ENCODE data around the gene DLK1. TPM values are rescaled to one million over a fixed set of nuclear protein-coding genes. Genes with fewer than 3 reads are reported as not detected.

Gene DLK1
- total and polyA plus RNA-seq, 3 experiments from 2014 or later: not detected

- Mint-ChIP-seq H3K4me1 (no peaks in the 10 kb centered on the region), H3K4me3 (no peak overlapping the region), H3K9me3 (no peaks in the 10 kb centered on the region), H3K27me3 (peaks cover 8 to 17% of the 10 kb centered on the region in 2 donors), H3K27ac (peak overlapping the region in 1 of 8 donors; percentile 20), H3K36me3 (no peaks in the 10 kb centered on the region)
- no peaks in the 10 kb centered on the region for H3K27me3 ChIP-seq (ENCODE audit: insufficient read depth, low read length, poor library complexity, severe bottlenecking)
- no peak for DNase-seq
- H3K9me3 ChIP-seq (ENCODE audit: low read length): no peaks in the 10 kb centered on the region
- H3K4me1 ChIP-seq (ENCODE audit: insufficient read depth, low read length): no peaks in the 10 kb centered on the region
- no peaks in the 10 kb centered on the region for H3K36me3 ChIP-seq (ENCODE audit: insufficient read depth, low read length)
- no peak overlapping the region for H3K4me3 ChIP-seq (ENCODE audit: low read length)
- POLR2A ChIA-PET: no interaction called here
- CTCF ChIA-PET: no interaction called here
- H3K27ac ChIP-seq (ENCODE audit: low read depth, low read length): no peak overlapping the region
Observed at GRCh38 chr14:100773331-100774163, 46.9 kb downstream of the DLK1 start.

GRCh38 chr14:100774164-100774537 is 47.5 kb downstream of the DLK1 start:
- H3K9me3 ChIP-seq (ENCODE audit: low read length): no peaks in the 10 kb centered on the region
- no peak overlapping the region for H3K27ac ChIP-seq (ENCODE audit: low read depth, low read length)
- no peak for DNase-seq
- Mint-ChIP-seq H3K36me3 (no peaks in the 10 kb centered on the region), H3K27ac (peak overlapping the region in 1 of 8 donors; percentile 20), H3K4me1 (no peaks in the 10 kb centered on the region), H3K4me3 (no peak overlapping the region), H3K27me3 (peaks cover 8 to 17% of the 10 kb centered on the region in 2 donors), H3K9me3 (no peaks in the 10 kb centered on the region)
- no peaks in the 10 kb centered on the region for H3K36me3 ChIP-seq (ENCODE audit: insufficient read depth, low read length)
- ChIA-PET CTCF (no interaction called here), POLR2A (no interaction called here)
- no peak overlapping the region for H3K4me3 ChIP-seq (ENCODE audit: low read length)
- H3K27me3 ChIP-seq (ENCODE audit: insufficient read depth, low read length, poor library complexity, severe bottlenecking): no peaks in the 10 kb centered on the region
- H3K4me1 ChIP-seq (ENCODE audit: insufficient read depth, low read length): no peaks in the 10 kb centered on the region

- Mint-ChIP-seq H3K9me3 (no peaks in the 10 kb centered on the region), H3K27ac (no peak overlapping the region), H3K27me3 (peaks cover 8 to 13% of the 10 kb centered on the region in 2 donors), H3K4me3 (no peak overlapping the region), H3K36me3 (no peaks in the 10 kb centered on the region), H3K4me1 (no peaks in the 10 kb centered on the region)
- Histone ChIP-seq H3K36me3 (ENCODE audit: insufficient read depth, low read length) (no peaks in the 10 kb centered on the region), H3K4me3 (ENCODE audit: low read length) (no peak overlapping the region), H3K4me1 (ENCODE audit: insufficient read depth, low read length) (no peaks in the 10 kb centered on the region), H3K9me3 (ENCODE audit: low read length) (no peaks in the 10 kb centered on the region), H3K27me3 (ENCODE audit: insufficient read depth, low read length, poor library complexity, severe bottlenecking) (no peaks in the 10 kb centered on the region), H3K27ac (ENCODE audit: low read depth, low read length) (no peak overlapping the region)
- ChIA-PET POLR2A (no interaction called here), CTCF (no interaction called here)
- no peak for DNase-seq
Observed at GRCh38 chr14:100775351-100775830, 48.7 kb downstream of the DLK1 start.

- Histone ChIP-seq H3K27ac (ENCODE audit: low read depth, low read length) (no peak overlapping the region), H3K4me1 (ENCODE audit: insufficient read depth, low read length) (no peaks in the 10 kb centered on the region), H3K36me3 (ENCODE audit: insufficient read depth, low read length) (no peaks in the 10 kb centered on the region), H3K9me3 (ENCODE audit: low read length) (no peaks in the 10 kb centered on the region), H3K4me3 (ENCODE audit: low read length) (no peak overlapping the region), H3K27me3 (ENCODE audit: insufficient read depth, low read length, poor library complexity, severe bottlenecking) (no peaks in the 10 kb centered on the region)
- no peaks in the 10 kb centered on the region for H3K9me3 Mint-ChIP-seq
- H3K4me1 Mint-ChIP-seq: no peaks in the 10 kb centered on the region
- no peaks in the 10 kb centered on the region for H3K36me3 Mint-ChIP-seq
- H3K27ac Mint-ChIP-seq: no peak overlapping the region
- H3K4me3 Mint-ChIP-seq: no peak overlapping the region
- H3K27me3 Mint-ChIP-seq: peaks cover 7 to 10% of the 10 kb centered on the region in 2 donors
- ChIA-PET CTCF (no interaction called here), POLR2A (no interaction called here)
- DNase-seq: no peak
Observed at GRCh38 chr14:100775831-100776591, 49.3 kb downstream of the DLK1 start.

GRCh38 chr14:100776681-100777365 is 50.1 kb downstream of the DLK1 start:
- Histone ChIP-seq H3K27me3 (ENCODE audit: insufficient read depth, low read length, poor library complexity, severe bottlenecking) (no peaks in the 10 kb centered on the region), H3K27ac (ENCODE audit: low read depth, low read length) (no peak overlapping the region), H3K36me3 (ENCODE audit: insufficient read depth, low read length) (no peaks in the 10 kb centered on the region), H3K4me3 (ENCODE audit: low read length) (no peak overlapping the region), H3K4me1 (ENCODE audit: insufficient read depth, low read length) (no peaks in the 10 kb centered on the region), H3K9me3 (ENCODE audit: low read length) (no peaks in the 10 kb centered on the region)
- CTCF ChIA-PET: no interaction called here
- Mint-ChIP-seq H3K4me1 (no peaks in the 10 kb centered on the region), H3K9me3 (no peaks in the 10 kb centered on the region), H3K4me3 (no peak overlapping the region), H3K27ac (no peak overlapping the region), H3K27me3 (peaks cover 7 to 10% of the 10 kb centered on the region in 2 donors), H3K36me3 (no peaks in the 10 kb centered on the region)
- DNase-seq: no peak
- POLR2A ChIA-PET: no interaction called here

GRCh38 chr14:100777366-100777817 is 50.7 kb downstream of the DLK1 start:
- no peaks in the 10 kb centered on the region for H3K9me3 Mint-ChIP-seq
- H3K36me3 Mint-ChIP-seq: no peaks in the 10 kb centered on the region
- Histone ChIP-seq H3K27ac (ENCODE audit: low read depth, low read length) (no peak overlapping the region), H3K9me3 (ENCODE audit: low read length) (no peaks in the 10 kb centered on the region), H3K4me3 (ENCODE audit: low read length) (no peak overlapping the region), H3K4me1 (ENCODE audit: insufficient read depth, low read length) (no peaks in the 10 kb centered on the region), H3K27me3 (ENCODE audit: insufficient read depth, low read length, poor library complexity, severe bottlenecking) (no peaks in the 10 kb centered on the region), H3K36me3 (ENCODE audit: insufficient read depth, low read length) (no peaks in the 10 kb centered on the region)
- no peak for DNase-seq
- CTCF ChIA-PET: no interaction called here
- POLR2A ChIA-PET: no interaction called here
- peaks cover 7 to 8% of the 10 kb centered on the region in 2 donors for H3K27me3 Mint-ChIP-seq
- H3K27ac Mint-ChIP-seq: no peak overlapping the region
- H3K4me1 Mint-ChIP-seq: no peaks in the 10 kb centered on the region
- no peak overlapping the region for H3K4me3 Mint-ChIP-seq

- POLR2A ChIA-PET: no interaction called here
- H3K27me3 Mint-ChIP-seq: peaks cover 3 to 7% of the 10 kb centered on the region in 2 donors
Observed at GRCh38 chr14:100777818-100778525, 51.3 kb downstream of the DLK1 start.

More at GRCh38 chr14:100777818-100778525, 51.3 kb downstream of the DLK1 start:
- H3K4me3 Mint-ChIP-seq: no peak overlapping the region
- Histone ChIP-seq H3K9me3 (ENCODE audit: low read length) (no peaks in the 10 kb centered on the region), H3K27me3 (ENCODE audit: insufficient read depth, low read length, poor library complexity, severe bottlenecking) (no peaks in the 10 kb centered on the region), H3K4me1 (ENCODE audit: insufficient read depth, low read length) (no peaks in the 10 kb centered on the region), H3K36me3 (ENCODE audit: insufficient read depth, low read length) (no peaks in the 10 kb centered on the region), H3K4me3 (ENCODE audit: low read length) (no peak overlapping the region), H3K27ac (ENCODE audit: low read depth, low read length) (no peak overlapping the region)
- DNase-seq: no peak
- no peaks in the 10 kb centered on the region for H3K36me3 Mint-ChIP-seq
- no peaks in the 10 kb centered on the region for H3K9me3 Mint-ChIP-seq
- CTCF ChIA-PET: no interaction called here
- H3K27ac Mint-ChIP-seq: no peak overlapping the region
- no peaks in the 10 kb centered on the region for H3K4me1 Mint-ChIP-seq
